Kidney (tissue), 14 donors: Measurements from ENCODE around the gene BROX. TPM values are rescaled to one million over a fixed set of nuclear protein-coding genes. Genes with fewer than 3 reads are reported as not detected.
A peak's percentile ranks its signal among the peaks of the same experiment; 100 is the strongest.

Experiments used
- DNase-seq, 5 donors: peaks; one replicate each; pipeline ENCODE4 v3.0.0-alpha.2; 2013 to 2020
- FAIRE-seq: peaks from 2 replicates; lab custom pipeline; 2012; peaks lifted over from hg19 to GRCh38; lab: Jason Lieb, UNC
- H3K27ac ChIP-seq, 2 donors: one replicate each; pipeline ENCODE4 v1.7.0; 2013; ENCODE audit warnings: low read depth in 2 of 2, low read length in 2 of 2, inconsistent platforms in 1 of 2
- H3K27me3 ChIP-seq: one replicate; pipeline ENCODE4 v1.7.1; 2013; ENCODE audit warnings: low read length, inconsistent platforms; ENCODE audit not compliant: control insufficient read depth, insufficient read depth
- H3K36me3 ChIP-seq, 3 donors: one replicate each; pipeline versions ENCODE4 v1.7.0 to v1.7.1; 2013; ENCODE audit warnings: low read length in 3 of 3, control low read depth in 1 of 3, inconsistent platforms in 1 of 3; ENCODE audit not compliant: insufficient read depth in 3 of 3, control insufficient read depth in 2 of 3
- H3K4me1 ChIP-seq, 3 donors: one replicate each; pipeline versions ENCODE4 v1.7.0 to v1.7.1; 2013; ENCODE audit warnings: low read length in 3 of 3, inconsistent platforms in 1 of 3, low read depth in 1 of 3; ENCODE audit not compliant: control insufficient read depth in 2 of 3, insufficient read depth in 2 of 3
- H3K4me3 ChIP-seq, 3 donors: one replicate each; pipeline versions ENCODE4 v1.7.0 to v1.8.1; 2013; ENCODE audit warnings: low read length in 3 of 3, control low read depth in 1 of 3, inconsistent platforms in 1 of 3
- H3K9ac ChIP-seq, 3 donors: one replicate each; pipeline versions ENCODE4 v1.7.0 to v1.7.1; 2013; ENCODE audit warnings: low read length in 3 of 3, control low read depth in 1 of 3, inconsistent platforms in 1 of 3
- H3K9me3 ChIP-seq, 3 donors: one replicate each; pipeline versions ENCODE4 v1.7.0 to v1.7.1; 2013; ENCODE audit warnings: low read length in 3 of 3, control low read depth in 1 of 3, inconsistent platforms in 1 of 3; ENCODE audit not compliant: control insufficient read depth in 2 of 3, insufficient read depth in 1 of 3
- intact Hi-C: fragments of 100-400 bp; cut with DNase I; formaldehyde crosslinking; loops from one replicate; pipeline ENCODE4 v1.11.1; 2022
- polyA plus RNA-seq: library from polyadenylated mRNA; stranded (reverse); fragments of 350-450 nt; fragmentation: Illumina TruSeq; extraction: RNeasy Lipid Tissue Mini Kit (QIAGEN cat#74804); gene quantifications from one replicate; pipeline ENCODE4 v1.2.3, GENCODE V29; 2014; ENCODE audit warnings: low read depth, low replicate concordance; ENCODE audit not compliant: insufficient read depth
- total RNA-seq: library from RNA; stranded (reverse); fragmentation: NEBNext Ultra II Directional; extraction: Animal tissue kit (Norgen Biotek cat#: 25700); gene quantifications from one replicate; pipeline ENCODE4 v1.2.1, GENCODE V29; 2021
- TF ChIP-seq, protein P1 (sequence below): IDR thresholded peaks from 3 replicates; pipeline ENCODE4 v1.5.1; 2012; ENCODE audit warnings: mild to moderate bottlenecking, moderate library complexity, borderline replicate concordance; ENCODE audit not compliant: insufficient read depth; ENCODE audit errors: extremely low read depth
- donor health status: control.
- donor health status: control.
- donor health status: control.
- donor health status: control.
- donor health status: control.
- donor health status: DM: yes; HTN: yes; CAD: no.
- donor health status: Normal renal cell carcinoma (clear cell type).

BROX gene
- total and polyA plus RNA-seq, 2 donors from 2014 or later, result 18.0 to 52.1 TPM

DNA sequence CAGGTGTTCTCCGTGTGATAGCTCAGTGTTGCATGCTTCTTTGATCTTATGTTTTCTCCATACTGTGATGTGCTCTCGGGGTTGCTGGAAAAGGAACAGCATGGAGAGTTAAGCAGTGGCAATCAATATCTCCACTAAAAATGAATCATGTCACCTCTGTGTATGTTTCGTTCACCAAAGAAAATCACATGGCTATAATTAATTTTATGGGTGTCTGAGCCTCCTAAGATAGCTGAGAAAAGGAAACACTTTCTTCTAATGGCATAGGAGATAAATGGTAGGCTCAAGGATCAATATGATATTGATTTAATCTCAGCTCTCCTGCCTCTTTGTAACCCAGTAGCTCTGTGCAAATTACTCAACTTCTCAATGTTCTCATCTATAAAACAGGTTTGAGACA, 38.9 kb downstream of the BROX start:
- intact Hi-C loops, result no loop called here
- FAIRE-seq, result no peak
- Histone ChIP-seq H3K9ac (no peak overlapping the region), H3K27me3 (no peaks in the 10 kb centered on the region), H3K36me3 (no peaks in the 10 kb centered on the region), H3K4me1 (peaks cover 0 to 3% (median 0%) of the 10 kb centered on the region in 3 donors), H3K27ac (no peak overlapping the region), H3K4me3 (no peak overlapping the region), H3K9me3 (no peaks in the 10 kb centered on the region)
- no peak for DNase-seq
- TF ChIP-seq, protein P1, sequence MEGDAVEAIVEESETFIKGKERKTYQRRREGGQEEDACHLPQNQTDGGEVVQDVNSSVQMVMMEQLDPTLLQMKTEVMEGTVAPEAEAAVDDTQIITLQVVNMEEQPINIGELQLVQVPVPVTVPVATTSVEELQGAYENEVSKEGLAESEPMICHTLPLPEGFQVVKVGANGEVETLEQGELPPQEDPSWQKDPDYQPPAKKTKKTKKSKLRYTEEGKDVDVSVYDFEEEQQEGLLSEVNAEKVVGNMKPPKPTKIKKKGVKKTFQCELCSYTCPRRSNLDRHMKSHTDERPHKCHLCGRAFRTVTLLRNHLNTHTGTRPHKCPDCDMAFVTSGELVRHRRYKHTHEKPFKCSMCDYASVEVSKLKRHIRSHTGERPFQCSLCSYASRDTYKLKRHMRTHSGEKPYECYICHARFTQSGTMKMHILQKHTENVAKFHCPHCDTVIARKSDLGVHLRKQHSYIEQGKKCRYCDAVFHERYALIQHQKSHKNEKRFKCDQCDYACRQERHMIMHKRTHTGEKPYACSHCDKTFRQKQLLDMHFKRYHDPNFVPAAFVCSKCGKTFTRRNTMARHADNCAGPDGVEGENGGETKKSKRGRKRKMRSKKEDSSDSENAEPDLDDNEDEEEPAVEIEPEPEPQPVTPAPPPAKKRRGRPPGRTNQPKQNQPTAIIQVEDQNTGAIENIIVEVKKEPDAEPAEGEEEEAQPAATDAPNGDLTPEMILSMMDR, result no peak

- TF ChIP-seq, protein P1, result no peak
- H3K36me3 ChIP-seq, result no peaks in the 10 kb centered on the region
- intact Hi-C loops, result no loop called here
- H3K27ac ChIP-seq, result no peak overlapping the region
- no peaks in the 10 kb centered on the region for H3K27me3 ChIP-seq
- FAIRE-seq, result no peak
- no peak overlapping the region for H3K9ac ChIP-seq
- DNase-seq, result peak in 4 of 5 donors; percentile 26 to 76 (median 53)
- no peaks in the 10 kb centered on the region for H3K9me3 ChIP-seq
- peaks cover 0 to 3% (median 0%) of the 10 kb centered on the region in 3 donors for H3K4me1 ChIP-seq
- no peak overlapping the region for H3K4me3 ChIP-seq
These were observed 42.2 kb downstream of the BROX start for GRCh38 chr1:222754366-222755139.

- no peak overlapping the region for H3K9ac ChIP-seq
- H3K27me3 ChIP-seq, result no peaks in the 10 kb centered on the region
- FAIRE-seq, result no peak
- H3K4me1 ChIP-seq, result peaks cover 0 to 3% (median 0%) of the 10 kb centered on the region in 3 donors
- TF ChIP-seq, protein P1, result no peak
- no peak for DNase-seq
- intact Hi-C loops, result no loop called here
- no peaks in the 10 kb centered on the region for H3K9me3 ChIP-seq
- H3K36me3 ChIP-seq, result no peaks in the 10 kb centered on the region
- no peak overlapping the region for H3K27ac ChIP-seq
- no peak overlapping the region for H3K4me3 ChIP-seq
These were observed 45.4 kb downstream of the BROX start for GRCh38 chr1:222757646-222758268.
